ENCODE measurements around the gene RUBCNL. TPM values are rescaled to one million over a fixed set of nuclear protein-coding genes. Genes with fewer than 3 reads are reported as not detected.

The RUBCNL gene
- total RNA-seq, 1 experiment from 2014 or later: 1.4 TPM

GRCh38 chr13:46296115-46296822 lies 90.8 kb downstream of the RUBCNL start:
- H3K23me2 ChIP-seq (ENCODE audit: insufficient read length, low read depth, low read length, poor library complexity, severe bottlenecking): no peaks in the 10 kb centered on the region
- WGBS (ENCODE audit: extremely low coverage, insufficient read length, low lambda C conversion rate): no CpG with 5 or more reads among the region's 3 CpGs
- H3K4me2 ChIP-seq (ENCODE audit: insufficient read depth, insufficient read length, low read length): no peak overlapping the region
- no peak overlapping the region for H3K27ac Mint-ChIP-seq
- no peak overlapping the region for H2BK5ac ChIP-seq (ENCODE audit: insufficient read length, low read length)
- no peaks in the 10 kb centered on the region; the same call in 1 of the 2 replicates for H3K4me1 ChIP-seq (ENCODE audit: insufficient read depth, low read length)
- peaks cover 0 to 4% of the 10 kb centered on the region in 2 experiments; a peak in 2 of 5 replicates for H3K9me3 Mint-ChIP-seq
- H4K8ac ChIP-seq (replicated peaks; ENCODE audit: insufficient read length, low read depth, low read length): no peak overlapping the region
- no peak overlapping the region for H3T11ph ChIP-seq (ENCODE audit: low read length)
- no peaks in the 10 kb centered on the region for H3K79me2 ChIP-seq (ENCODE audit: insufficient read depth, low read length)
- H3K27ac ChIP-seq (ENCODE audit: insufficient read length, low read depth, low read length): no peak overlapping the region
- TF ChIP-seq CTCF (conservative IDR thresholded peaks at IDR 0.05): no peak
- no peak overlapping the region for H3K56ac ChIP-seq (ENCODE audit: insufficient read length, low read depth, low read length)
- no peak overlapping the region for H3K14ac ChIP-seq (ENCODE audit: insufficient read depth, low read length)
- no peak overlapping the region for H3K4ac ChIP-seq (ENCODE audit: low read depth, low read length)
- H3K23ac ChIP-seq (ENCODE audit: insufficient read length, low read depth, low read length): no peak overlapping the region
- H3K9ac ChIP-seq (ENCODE audit: extremely low read depth, insufficient read length, low read length): no peak overlapping the region
- no peaks in the 10 kb centered on the region for H3K9me3 ChIP-seq (ENCODE audit: control insufficient read depth, low read depth, low read length)
- H2AFZ ChIP-seq (ENCODE audit: low read length): no peak overlapping the region
- H2BK20ac ChIP-seq (ENCODE audit: low read depth, low read length, poor library complexity, severe bottlenecking): no peak overlapping the region
- no peak overlapping the region for H3K4me3 Mint-ChIP-seq
- DNase-seq: no peak
- H3K27me3 ChIP-seq (ENCODE audit: insufficient read depth, low read length): no peaks in the 10 kb centered on the region
- H2AK5ac ChIP-seq (ENCODE audit: insufficient read length, low read length): no peak overlapping the region
- peaks cover 10% of the 10 kb centered on the region in 2 experiments for H3K4me1 Mint-ChIP-seq
- H2BK120ac ChIP-seq (ENCODE audit: low read depth, low read length, poor library complexity, severe bottlenecking): no peak overlapping the region
- H3K27me3 Mint-ChIP-seq (ENCODE audit: low read depth): peaks cover 1% of the 10 kb centered on the region
- no peak overlapping the region for H2BK15ac ChIP-seq (ENCODE audit: low read depth, low read length)
- H3K36me3 Mint-ChIP-seq (ENCODE audit: insufficient read depth in 1 of 3, low read depth in 3 of 3): peaks cover 0 to 5% (median 0%) of the 10 kb centered on the region in 3 experiments; a peak in 2 of 7 replicates
- H3K79me1 ChIP-seq (ENCODE audit: insufficient read depth, low read depth, low read length, poor library complexity, severe bottlenecking): no peaks in the 10 kb centered on the region
- H4K91ac ChIP-seq (ENCODE audit: insufficient read length, low read depth, low read length): no peak overlapping the region
- H3K18ac ChIP-seq (ENCODE audit: insufficient read length, low read depth, low read length): no peak overlapping the region
- H4K20me1 ChIP-seq (ENCODE audit: control insufficient read depth, insufficient read depth, insufficient read length): no peaks in the 10 kb centered on the region
- H2BK12ac ChIP-seq (ENCODE audit: insufficient read length, low read depth, low read length): no peak overlapping the region
- H4K5ac ChIP-seq (ENCODE audit: insufficient read length, low read depth, low read length): no peak overlapping the region
